Measurements from ENCODE around the gene MACROD2. TPM values are rescaled to one million over a fixed set of nuclear protein-coding genes. Genes with fewer than 3 reads are reported as not detected.

MACROD2 gene
- total and polyA plus RNA-seq, 2 of the 4 experiments (the other 2 are of a cell fraction): not detected

GRCh38 chr20:15925376-15925775, 1930.1 kb downstream of the MACROD2 start:
- no peak overlapping the region for H2AK5ac ChIP-seq (ENCODE audit: low read depth, low read length)
- no peak overlapping the region for H2BK5ac ChIP-seq (ENCODE audit: low read depth, low read length, poor library complexity, severe bottlenecking)
- dilution Hi-C loops (cut with HindIII; ENCODE audit: low sequenced_read_pairs, unreplicated experiment): no loop called here
- no peak overlapping the region for H3K4me2 ChIP-seq (ENCODE audit: low read depth, low read length)
- H4K5ac ChIP-seq (ENCODE audit: low read depth, low read length): no peak overlapping the region
- no peak overlapping the region for H4K8ac ChIP-seq (ENCODE audit: low read depth in 2 of 2, low read length in 2 of 2)
- in situ Hi-C loops (cut with MboI; ENCODE audit: low sequenced_read_pairs): no loop called here
- peaks cover 2% of the 10 kb centered on the region; the same call in 1 of the 2 replicates for H3K9me3 ChIP-seq (ENCODE audit: control insufficient read depth, insufficient read depth, low read length)
- H3K79me1 ChIP-seq (ENCODE audit: low read depth in 1 of 2, low read length in 2 of 2): no peaks in the 10 kb centered on the region
- no peak overlapping the region for H2BK15ac ChIP-seq (ENCODE audit: low read depth, low read length)
- no peak overlapping the region for H3K23ac ChIP-seq (ENCODE audit: low read depth, low read length)
- no peak overlapping the region for H3K9ac ChIP-seq (ENCODE audit: low read depth, low read length)
- BruUV-seq (replicated peaks): no TSS peak
- ChIA-PET POLR2A (ENCODE audit: unreplicated experiment) (no interaction called here), CTCF (no interaction called here)
- no peaks in the 10 kb centered on the region for H3K27me3 ChIP-seq (ENCODE audit: control insufficient read depth, insufficient read depth, low read length)
- H2AK9ac ChIP-seq (replicated peaks; ENCODE audit: low read depth, low read length, poor library complexity): no peak overlapping the region
- ATAC-seq (ENCODE audit: low read depth) (no peak), DNase-seq (no peak)
- TF ChIP-seq MAZ (IDR thresholded peaks at IDR 0.05; ENCODE audit: borderline replicate concordance, low read depth, low read length) (no peak), BHLHE40 (IDR thresholded peaks at IDR 0.05; ENCODE audit: low read depth, low read length) (no peak), CEBPB (IDR thresholded peaks at IDR 0.05; ENCODE audit: low read depth, low read length) (no peak), RCOR1 (IDR thresholded peaks at IDR 0.05; ENCODE audit: insufficient replicate concordance, low read length) (no peak), RFX5 (IDR thresholded peaks at IDR 0.05; ENCODE audit: low read depth, low read length) (no peak), POLR2A (IDR thresholded peaks at IDR 0.05; ENCODE audit: low read depth, low read length) (no peak), CTCF (conservative IDR thresholded peaks at IDR 0.05; ENCODE audit: low read depth, low read length) (no peak)
- intact Hi-C loops (cut with micrococcal nuclease): no loop called here
- no peak overlapping the region for H3K4me3 ChIP-seq (ENCODE audit: insufficient read depth, low read depth, low read length)
- H3K36me3 ChIP-seq (ENCODE audit: control insufficient read depth, insufficient read depth, low read length): no peaks in the 10 kb centered on the region
- no peak overlapping the region for H2AFZ ChIP-seq (replicated peaks; ENCODE audit: low read length, poor library complexity)
- H3K4ac ChIP-seq (ENCODE audit: low read depth, low read length): no peak overlapping the region
- H3K18ac ChIP-seq (ENCODE audit: low read depth, low read length): no peak overlapping the region
- no peak overlapping the region for H3K14ac ChIP-seq (replicated peaks; ENCODE audit: low read depth, low read length)
- H4K20me1 ChIP-seq (ENCODE audit: insufficient read depth, low read length): no peaks in the 10 kb centered on the region
- H3K9me1 ChIP-seq (ENCODE audit: insufficient read depth, low read length): no peaks in the 10 kb centered on the region
- H2BK120ac ChIP-seq (ENCODE audit: low read depth, low read length): no peak overlapping the region
- no CpG with 5 or more reads among the region's 8 CpGs for WGBS, 2 experiments (ENCODE audit: extremely low coverage in 2 of 2, insufficient read length in 1 of 2)
- H2BK20ac ChIP-seq (ENCODE audit: low read depth, low read length): no peak overlapping the region
- H3K27ac ChIP-seq (ENCODE audit: insufficient read depth, low read length): no peak overlapping the region
- H3K4me1 ChIP-seq (ENCODE audit: control insufficient read depth, insufficient read depth, low read length): no peaks in the 10 kb centered on the region
- no peak overlapping the region for H3K56ac ChIP-seq (ENCODE audit: extremely low read depth, insufficient read depth, low read length)
- H4K91ac ChIP-seq (ENCODE audit: insufficient read depth, low read depth, low read length): no peak overlapping the region

All from IMR-90 (cell line).